Muscle of back (tissue), 11 donors: ENCODE data around the gene SFXN5. TPM values are rescaled to one million over a fixed set of nuclear protein-coding genes. Genes with fewer than 3 reads are reported as not detected.
"Not testable (repeated sequence)": the region's sequence is repeated elsewhere in the genome, so short reads cannot be mapped to it uniquely, and the experiment has no call there.

ENCODE experiments used
- DNase-seq, 3 donors: peaks; one replicate each; pipeline versions ENCODE4 v3.0.0 to v3.0.0-alpha.2; 2013
- polyA plus RNA-seq, 10 donors: library from polyadenylated mRNA; unstranded; fragments of 120-200 nt; gene quantifications; one replicate each; pipeline ENCODE4 v1.2.1, GENCODE V29; 2013; ENCODE audit not compliant: insufficient read length in 10 of 10

The SFXN5 gene
- polyA plus RNA-seq, 10 donors: 4.8 to 7.8 (median 6.3) TPM

DNA sequence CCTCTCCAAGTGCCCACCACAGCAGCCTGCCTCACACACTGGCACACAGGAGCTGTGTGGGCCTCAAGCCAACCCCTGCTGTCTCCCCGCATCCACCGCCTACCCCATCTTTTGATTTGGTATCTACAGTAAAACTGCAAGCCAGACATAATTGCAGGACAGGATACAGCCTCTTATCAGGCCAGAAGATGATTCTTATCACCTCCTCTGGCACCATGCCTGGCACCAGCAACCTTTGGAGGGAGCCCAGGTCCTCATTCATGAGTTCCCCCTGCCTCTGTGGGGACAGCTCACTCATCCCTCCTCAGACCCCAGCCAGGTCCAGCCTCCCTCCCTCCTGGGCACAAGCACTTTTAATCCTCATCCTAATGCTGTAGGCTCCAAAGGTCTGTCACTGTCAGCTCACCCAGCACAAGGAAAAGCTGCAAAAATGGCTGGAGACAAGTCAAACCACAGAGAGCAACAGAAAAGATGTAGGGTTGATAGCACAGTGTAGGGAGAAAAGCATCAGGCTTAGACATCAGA, 31.6 kb upstream of the SFXN5 start:
- DNase-seq: no peak

DNA sequence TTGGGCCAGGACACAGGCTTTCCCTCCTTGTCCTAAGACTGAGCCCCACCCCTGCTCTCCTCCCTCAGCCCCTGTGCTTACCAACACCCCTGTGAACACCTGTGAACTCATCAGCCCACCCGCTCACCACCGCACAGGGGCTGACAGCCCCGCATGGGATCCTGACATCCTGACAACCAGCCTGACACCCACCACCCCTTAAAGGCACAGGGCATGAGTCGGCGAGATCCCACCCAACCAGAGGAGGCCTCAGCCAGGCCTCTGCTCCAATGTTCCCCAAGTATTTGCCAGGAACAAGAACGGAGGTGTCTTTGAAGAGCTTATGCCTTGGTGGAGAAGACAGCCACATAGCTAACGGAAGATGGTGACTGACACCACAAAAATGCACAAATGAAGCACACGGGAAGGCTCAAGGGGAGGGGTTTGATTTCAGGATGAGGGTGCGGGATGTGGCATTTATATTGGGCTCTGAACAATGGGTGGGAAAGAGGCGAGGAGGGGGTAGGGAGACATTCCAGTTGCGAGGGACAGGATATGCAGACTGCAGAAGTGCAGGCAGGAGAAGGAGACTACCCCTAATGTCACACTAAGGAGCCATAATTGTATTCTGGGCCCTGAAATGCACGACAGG, 30.2 kb upstream of the SFXN5 start:
- no peak for DNase-seq

DNA sequence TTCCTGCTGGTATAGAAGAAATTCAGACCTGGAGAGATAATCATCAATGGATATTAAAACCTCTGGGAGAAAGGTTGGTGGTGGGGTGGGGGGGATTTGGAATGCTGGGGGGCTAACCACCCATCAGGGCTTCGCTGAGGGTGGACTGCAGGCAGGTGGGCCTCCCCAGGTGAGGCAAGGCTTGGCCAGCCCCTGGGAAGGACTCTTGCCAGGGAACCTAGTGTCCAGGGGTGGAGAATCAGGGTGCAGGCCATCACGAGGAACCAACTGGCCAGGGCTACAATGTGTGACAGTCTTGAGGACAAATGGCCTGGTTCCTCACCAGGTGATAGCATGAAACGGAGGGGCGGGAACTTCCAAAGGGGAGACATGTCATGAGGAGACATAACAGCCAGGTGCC, 29.4 kb upstream of the SFXN5 start:
- no peak for DNase-seq

DNA sequence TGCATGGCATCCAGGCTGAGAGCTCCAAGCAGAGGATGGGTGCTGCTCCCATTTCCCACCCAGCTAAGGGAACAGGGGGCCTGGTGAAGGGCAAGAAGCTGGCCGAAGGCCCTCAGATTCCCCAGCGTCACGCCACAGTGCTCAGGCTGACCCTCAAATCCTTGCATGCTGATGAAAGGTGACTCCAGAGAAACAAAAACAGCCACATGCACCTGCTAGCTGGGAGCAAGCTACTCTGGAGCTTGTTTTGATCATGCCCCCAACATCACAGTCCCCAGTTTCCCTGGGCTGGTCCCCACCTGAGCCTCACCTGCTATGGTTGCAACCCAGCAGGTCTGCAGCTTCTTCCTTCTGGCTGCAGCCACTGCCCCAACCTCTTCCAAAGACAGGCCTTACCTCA, 28.0 kb upstream of the SFXN5 start:
- no peak for DNase-seq

DNA sequence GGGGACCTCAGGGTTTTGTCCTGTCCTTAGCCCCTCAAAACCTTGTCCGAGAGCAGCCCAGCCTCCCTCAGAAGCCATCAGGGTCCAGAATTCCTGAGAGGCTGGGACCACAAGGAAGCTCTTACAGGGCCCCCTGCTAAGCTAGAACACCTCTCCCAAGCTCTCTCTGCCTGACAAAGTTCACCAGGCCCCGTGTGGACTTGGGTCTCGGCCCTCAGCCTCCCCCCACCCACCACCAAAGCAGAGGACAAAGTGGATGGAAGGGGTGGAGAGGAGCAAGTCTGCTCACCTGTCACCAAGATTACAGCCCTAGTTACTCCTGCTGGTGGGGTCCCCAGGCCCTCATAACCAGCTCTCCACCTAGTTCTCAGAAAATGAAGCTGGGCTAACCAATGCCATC, 24.4 kb upstream of the SFXN5 start:
- DNase-seq: no peak

GRCh38 chr2:73093601-73094218, 22.2 kb upstream of the SFXN5 start:
- not testable (repeated sequence) for DNase-seq

GRCh38 chr2:73092146-73092783, 20.8 kb upstream of the SFXN5 start:
- no peak for DNase-seq

- no peak for DNase-seq
Measured at GRCh38 chr2:73091696-73092095, 20.2 kb upstream of the SFXN5 start.

DNA sequence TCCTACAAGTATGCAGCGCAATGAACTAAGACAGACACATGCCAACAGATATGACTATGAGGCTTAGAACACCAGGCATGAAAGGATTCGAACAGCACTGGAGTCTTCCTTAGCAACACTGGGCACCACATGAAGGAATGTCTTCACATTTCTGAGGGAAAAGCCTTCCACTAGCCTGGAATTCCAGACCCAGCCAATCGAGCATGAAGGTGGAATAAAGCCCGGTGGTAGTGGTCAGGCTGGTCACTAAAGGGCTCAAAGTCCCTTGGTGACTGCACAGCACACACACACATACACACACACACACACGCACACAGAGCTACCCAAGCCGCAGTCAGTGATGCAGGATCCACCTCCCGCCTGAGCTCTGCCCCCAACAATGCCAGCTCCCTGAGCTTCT, 19.7 kb upstream of the SFXN5 start:
- DNase-seq: no peak

DNA sequence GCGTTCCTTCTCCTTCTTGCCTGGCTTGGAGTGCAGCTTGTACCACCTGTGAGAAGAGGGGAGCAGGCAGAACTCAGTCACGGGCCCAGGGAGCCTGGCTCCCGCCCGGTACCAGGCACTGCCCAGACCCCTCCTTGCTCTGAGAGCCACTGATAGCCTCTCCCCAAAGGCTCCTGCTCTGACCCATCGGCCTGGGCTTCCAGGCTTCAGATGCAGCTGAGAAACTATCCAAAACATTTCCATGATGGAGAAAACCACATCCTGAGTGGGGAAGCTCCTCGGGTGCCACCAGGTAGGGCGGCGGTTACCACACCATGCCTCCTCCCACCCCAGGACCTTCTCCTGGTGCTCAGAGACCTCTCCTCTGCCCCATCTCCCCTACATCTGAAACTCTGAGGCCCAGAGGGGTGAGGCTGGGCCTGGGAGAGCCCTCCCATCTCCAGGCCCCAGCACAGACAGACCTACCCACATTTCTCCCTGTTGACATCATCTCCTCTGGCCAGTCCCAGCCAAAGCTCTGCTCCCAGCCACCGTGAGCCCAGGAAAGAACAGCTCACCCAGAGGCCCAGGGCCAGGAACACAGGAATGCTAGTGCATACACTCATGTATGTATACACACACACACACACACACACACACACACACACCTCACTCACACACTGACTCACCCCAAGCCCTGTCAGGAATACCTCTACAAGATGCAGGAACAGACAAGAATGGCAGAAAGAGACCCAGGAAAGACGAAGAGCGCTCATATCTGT, 17.9 kb upstream of the SFXN5 start:
- DNase-seq: peak; percentile 74 to 97 (median 79)

DNA sequence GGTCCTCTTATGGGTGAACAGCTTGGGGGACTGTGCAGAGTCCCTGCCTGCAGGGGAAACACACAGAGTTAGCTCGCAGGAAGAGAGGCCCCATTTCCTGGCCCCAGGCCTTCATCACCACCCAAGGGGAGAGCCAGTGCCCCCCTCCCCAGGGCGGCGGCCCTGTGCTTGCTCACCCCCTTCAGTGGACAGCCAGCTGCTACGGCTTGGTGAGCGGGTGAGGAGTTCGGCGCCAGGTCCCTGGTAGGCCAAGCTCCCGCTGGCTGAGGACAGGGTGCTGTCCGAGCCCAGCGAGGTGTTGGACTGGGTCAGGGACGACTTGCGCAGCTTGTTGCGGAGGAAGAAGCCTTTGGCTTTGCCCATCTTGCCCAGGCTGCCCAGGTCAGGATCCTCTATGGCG, 17.2 kb upstream of the SFXN5 start:
- DNase-seq: no peak

- no peak for DNase-seq
Measured at GRCh38 chr2:73088211-73088610, 16.7 kb upstream of the SFXN5 start.

- DNase-seq: no peak
Measured at GRCh38 chr2:73087311-73087710, 15.8 kb upstream of the SFXN5 start.

GRCh38 chr2:73085691-73086090, 14.2 kb upstream of the SFXN5 start:
- DNase-seq: peak; percentile 43 to 82 (median 69)

- no peak for DNase-seq
Measured at GRCh38 chr2:73084971-73085370, 13.5 kb upstream of the SFXN5 start.

DNA sequence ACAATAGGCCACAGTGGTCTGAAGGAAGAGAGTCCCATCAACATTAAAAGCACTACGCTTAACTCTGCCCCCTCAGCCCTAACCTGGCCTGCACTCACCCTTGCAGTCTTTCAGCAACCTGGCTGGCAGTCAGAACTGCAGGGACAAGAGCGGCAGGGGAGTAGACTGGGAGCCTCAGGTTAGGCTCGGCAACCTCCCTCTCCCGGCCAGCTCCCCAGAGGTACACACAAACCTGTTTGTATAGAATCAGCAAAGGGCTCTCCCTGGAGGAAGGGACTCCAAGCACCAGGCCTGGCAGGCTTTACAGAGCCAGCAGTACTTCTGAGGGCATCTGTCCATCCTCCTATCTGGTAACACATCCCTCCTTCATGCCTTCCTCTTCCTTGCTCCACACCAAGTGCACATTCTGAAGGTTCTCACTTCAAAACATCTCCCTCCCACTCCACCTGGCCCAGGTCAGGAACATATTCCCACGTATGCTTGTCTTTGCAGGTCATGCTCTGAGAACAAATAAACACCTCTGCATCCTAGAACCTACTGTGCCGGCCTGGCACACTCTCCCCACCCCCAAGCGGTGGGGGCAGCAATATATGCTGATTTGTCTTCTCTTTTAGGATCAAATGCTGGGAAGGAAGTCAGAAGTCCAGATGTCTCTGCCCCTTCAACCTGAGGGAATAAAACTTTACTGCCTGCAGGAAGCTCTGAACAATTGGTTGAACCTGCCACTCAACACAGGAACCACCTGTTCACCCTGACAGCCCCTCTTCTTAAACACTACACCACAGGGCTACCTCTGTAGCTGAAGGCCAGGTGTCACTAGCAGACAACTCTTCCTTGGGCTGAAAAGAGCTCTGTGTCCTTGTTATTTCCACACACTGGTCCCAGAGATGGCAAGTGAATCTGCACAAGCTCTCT, 12.6 kb upstream of the SFXN5 start:
- DNase-seq: no peak

- no peak for DNase-seq
Measured at GRCh38 chr2:73082523-73083410, 11.3 kb upstream of the SFXN5 start.

DNA sequence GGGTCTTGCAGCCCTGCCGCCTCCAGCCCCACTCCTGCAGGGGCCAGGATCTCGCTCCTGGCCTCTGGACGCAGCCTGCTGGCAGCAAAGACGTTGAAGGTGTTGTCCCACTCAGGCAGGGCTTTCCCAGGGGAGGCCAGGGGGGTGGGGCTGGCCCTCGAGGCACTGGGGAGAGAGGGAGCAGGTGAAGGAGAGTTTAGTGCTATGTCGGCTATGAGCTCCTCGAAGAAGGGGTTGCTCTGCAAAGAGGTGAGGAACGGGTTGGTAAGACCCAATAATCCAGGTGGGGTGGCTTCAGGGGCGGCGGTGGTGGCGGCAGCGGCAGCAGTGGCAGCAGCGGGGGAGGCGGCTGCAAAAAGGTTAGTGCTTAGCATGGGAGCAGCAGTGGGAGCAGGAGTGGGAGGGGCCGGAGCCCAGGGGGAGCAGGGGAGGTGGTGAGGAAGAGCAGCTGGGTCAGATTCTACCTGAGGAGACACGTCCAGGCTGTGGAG, 9.7 kb upstream of the SFXN5 start:
- no peak for DNase-seq

DNA sequence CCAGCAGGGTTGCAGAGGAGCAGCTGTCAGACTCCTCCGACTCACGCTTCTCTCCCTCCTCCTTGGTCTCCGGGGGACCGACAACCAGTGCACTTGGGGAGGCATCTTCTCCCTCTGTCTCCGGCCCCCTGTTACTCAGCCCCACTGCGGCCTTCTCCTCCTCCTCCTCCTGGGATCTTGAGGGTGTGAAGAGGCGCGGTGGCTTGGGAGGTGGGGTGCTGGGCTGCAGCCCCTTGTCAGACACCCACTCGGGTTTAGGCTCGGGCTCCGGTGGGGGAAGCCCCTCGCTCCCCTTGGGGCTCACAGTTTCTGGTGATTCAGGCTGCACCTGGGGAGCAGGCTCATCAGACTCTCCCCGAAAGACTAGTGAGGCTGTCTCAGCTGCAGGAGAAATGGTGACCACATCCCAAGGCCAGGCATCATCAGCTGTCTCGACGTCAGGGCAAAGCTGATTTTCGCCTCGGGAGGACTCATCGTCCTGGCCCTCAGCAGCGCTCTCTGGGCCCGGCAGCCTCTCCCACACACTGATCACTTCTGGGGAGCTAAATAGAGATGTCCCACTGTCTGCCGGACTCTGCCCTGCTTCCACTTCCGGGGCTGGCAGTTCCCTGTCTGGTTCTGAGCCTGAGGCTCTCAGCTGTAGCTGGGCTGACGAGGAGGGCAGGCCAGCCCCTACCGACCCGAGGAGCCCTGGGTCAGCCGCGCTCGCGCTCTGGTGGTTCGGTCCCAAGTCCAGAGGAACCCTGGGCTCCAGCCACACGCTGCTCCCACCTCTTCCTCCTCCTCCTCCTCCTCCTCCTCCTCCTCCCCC, 9.0 kb upstream of the SFXN5 start:
- DNase-seq: no peak
